Sigmoid colon (tissue), 7 donors: ENCODE data around the gene KRTAP19-7. TPM values are rescaled to one million over a fixed set of nuclear protein-coding genes. Genes with fewer than 3 reads are reported as not detected.

Experiments
- DNase-seq: peaks from one replicate; pipeline ENCODE4 v3.0.0-alpha.2; 2019
- H3K27ac ChIP-seq, 4 donors: fragments of 200-600 bp; sonication (generic); one replicate each; pipeline ENCODE4 v1.5.1; 2016 to 2019; ENCODE audit warnings: mild to moderate bottlenecking in 1 of 4
- H3K27me3 ChIP-seq, 3 donors: fragments of 200-600 bp; sonication (generic); one replicate each; pipeline ENCODE4 v1.5.1; 2019; ENCODE audit warnings: mild to moderate bottlenecking in 1 of 3
- H3K36me3 ChIP-seq, 4 donors: fragments of 200-600 bp; sonication (generic); one replicate each; pipeline ENCODE4 v1.5.1; 2016 to 2019
- H3K4me1 ChIP-seq, 4 donors: fragments of 200-600 bp; sonication (generic); one replicate each; pipeline ENCODE4 v1.5.1; 2017 to 2019
- H3K4me3 ChIP-seq, 4 donors: fragments of 200-600 bp; sonication (generic); one replicate each; pipeline ENCODE4 v1.5.1; 2017 to 2019; ENCODE audit warnings: mild to moderate bottlenecking in 2 of 4, moderate library complexity in 1 of 4
- H3K9me3 ChIP-seq, 4 donors: fragments of 200-600 bp in 3 of 4; sonication (generic) in 3 of 4; one replicate each; pipeline versions ENCODE4 v1.5.1 to v1.6.1; 2013 to 2019
- CTCF ChIP-seq, 4 experiments: fragments of 450-650 bp in 3 of 4; fragments of 200-600 bp in 1 of 4; IDR thresholded peaks; one replicate each; pipeline ENCODE4 v1.5.1; 2016 to 2019; ENCODE audit warnings: antibody characterized with exemption in 4 of 4, mild to moderate bottlenecking in 3 of 4, moderate library complexity in 2 of 4
- EP300 ChIP-seq, 4 donors: sonication (generic); formaldehyde crosslinking; IDR thresholded peaks; one replicate each; pipeline ENCODE4 v1.6.1; 2017; ENCODE audit warnings: antibody characterized with exemption in 4 of 4
- POLR2A ChIP-seq, 2 donors: fragments of 450-650 bp; IDR thresholded peaks; one replicate each; pipeline ENCODE4 v1.6.1; 2016; ENCODE audit warnings: antibody characterized with exemption in 2 of 2, mild to moderate bottlenecking in 2 of 2, moderate library complexity in 2 of 2
- POLR2AphosphoS5 ChIP-seq, 4 donors: sonication (generic); formaldehyde crosslinking; IDR thresholded peaks; one replicate each; pipeline ENCODE4 v1.6.1; 2017; ENCODE audit warnings: antibody characterized with exemption in 4 of 4
- WGBS, 2 donors: extraction: QIAGEN DNeasy Blood & Tissue Kit; methylation state at CpG; one replicate each; pipeline ENCODE4 v1.1.7; 2013; 5-methylcytosine and 5-hydroxymethylcytosine counted together
- intact Hi-C: fragments of 100-400 bp; cut with DNase I; formaldehyde crosslinking; loops from one replicate; pipeline ENCODE4 v1.15.1; 2023
- polyA plus RNA-seq, 3 donors: library from polyadenylated mRNA; stranded (reverse); fragments of 200-250 nt; gene quantifications; one replicate each; pipeline ENCODE4 v1.2.3, GENCODE V29; 2013
- total RNA-seq, 4 donors: library from RNA; depleted of rRNA; stranded (reverse); fragments of >200 nt; gene quantifications; one replicate each; pipeline ENCODE4 v1.1.0, GENCODE V29; 2016
- donor health status: healthy with polysubstance abuse.
- donor health status: Bipolar disorder and iron deficiency.
- donor health status: healthy.

KRTAP19-7 gene
- total and polyA plus RNA-seq, 7 donors = not detected

DNA sequence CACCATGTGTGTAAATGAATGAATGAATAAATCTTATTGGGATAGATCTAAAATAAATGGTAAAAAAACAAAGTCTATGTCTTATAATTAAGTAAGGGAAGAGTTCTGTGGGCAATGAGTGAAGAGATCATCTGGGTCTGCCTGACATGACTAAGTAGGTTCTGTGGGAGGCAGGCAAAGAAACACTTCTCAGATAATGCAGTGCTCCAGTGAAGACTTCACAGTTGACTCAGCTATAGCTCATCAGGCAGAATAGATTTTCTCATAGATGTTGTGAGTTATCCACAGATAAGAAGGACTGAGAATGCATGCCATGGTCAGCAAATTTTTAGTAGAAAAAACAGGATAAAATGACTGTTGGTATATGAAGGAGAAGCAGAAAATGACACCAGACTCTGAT is 16.7 kb upstream of the KRTAP19-7 start:
- H3K27me3 ChIP-seq = no peaks in the 10 kb centered on the region
- DNase-seq = no peak
- TF ChIP-seq POLR2AphosphoS5 (IDR thresholded peaks at IDR 0.05) (no peak), POLR2A (IDR thresholded peaks at IDR 0.05) (no peak), EP300 (IDR thresholded peaks at IDR 0.05) (no peak), CTCF (IDR thresholded peaks at IDR 0.05) (no peak)
- intact Hi-C loops = no loop called here
- no peaks in the 10 kb centered on the region for H3K4me1 ChIP-seq
- H3K4me3 ChIP-seq = no peak overlapping the region
- H3K9me3 ChIP-seq = no peaks in the 10 kb centered on the region
- H3K27ac ChIP-seq = no peak overlapping the region
- H3K36me3 ChIP-seq = no peaks in the 10 kb centered on the region

DNA sequence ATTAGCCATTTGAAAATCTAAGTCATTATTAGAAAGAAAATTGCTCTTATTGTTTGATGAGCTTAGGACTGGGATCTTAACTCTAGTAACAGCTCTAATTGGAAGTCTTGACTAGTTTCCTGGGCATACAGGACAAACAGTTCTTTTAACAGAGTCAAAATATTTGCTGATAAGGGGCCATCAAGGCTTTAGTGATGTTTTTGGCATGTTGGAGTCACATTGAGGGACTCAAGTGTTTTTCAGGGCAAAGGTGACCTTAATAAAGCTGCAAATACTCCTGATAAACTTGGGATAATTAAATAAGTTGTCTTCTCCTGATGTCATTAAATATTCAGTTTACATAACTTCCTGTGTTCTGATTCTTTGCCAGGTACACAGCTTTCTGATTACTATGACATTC is 6.5 kb upstream of the KRTAP19-7 start:
- DNase-seq = no peak
- Histone ChIP-seq H3K4me1 (no peaks in the 10 kb centered on the region), H3K27me3 (no peaks in the 10 kb centered on the region), H3K9me3 (peaks cover 0 to 2% (median 0%) of the 10 kb centered on the region in 4 donors), H3K36me3 (no peaks in the 10 kb centered on the region), H3K4me3 (no peak overlapping the region), H3K27ac (no peak overlapping the region)
- intact Hi-C loops = no loop called here
- TF ChIP-seq POLR2A (IDR thresholded peaks at IDR 0.05) (no peak), EP300 (IDR thresholded peaks at IDR 0.05) (no peak), POLR2AphosphoS5 (IDR thresholded peaks at IDR 0.05) (no peak), CTCF (IDR thresholded peaks at IDR 0.05) (no peak)

DNA sequence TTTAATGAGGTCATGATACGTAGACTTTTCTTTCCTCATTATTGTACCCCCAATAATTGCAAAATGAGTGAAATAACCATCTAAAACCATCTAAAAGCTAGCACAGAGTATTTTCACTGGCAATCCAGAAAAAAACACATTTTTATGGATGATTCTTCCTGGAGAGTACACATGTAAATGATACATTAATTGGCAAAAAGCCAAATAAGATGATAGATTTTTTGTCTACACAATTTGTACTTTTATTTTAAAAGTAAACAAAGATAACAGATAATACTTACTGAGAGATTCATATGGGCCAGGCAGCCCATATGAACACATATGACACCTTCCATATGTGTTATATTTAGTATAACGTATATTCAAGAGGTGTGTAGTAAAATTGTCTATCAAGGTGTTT is 2.5 kb upstream of the KRTAP19-7 start:
- Histone ChIP-seq H3K36me3 (no peaks in the 10 kb centered on the region), H3K9me3 (peaks cover 0 to 2% (median 0%) of the 10 kb centered on the region in 4 donors), H3K27me3 (no peaks in the 10 kb centered on the region), H3K27ac (no peak overlapping the region), H3K4me3 (no peak overlapping the region), H3K4me1 (no peaks in the 10 kb centered on the region)
- intact Hi-C loops = no loop called here
- TF ChIP-seq CTCF (IDR thresholded peaks at IDR 0.05) (no peak), EP300 (IDR thresholded peaks at IDR 0.05) (no peak), POLR2A (IDR thresholded peaks at IDR 0.05) (no peak), POLR2AphosphoS5 (IDR thresholded peaks at IDR 0.05) (no peak)
- WGBS, 2 donors = 81 to 87% methylated on average over 2 of the region's 2 CpGs
- no peak for DNase-seq

- 66 to 83% methylated on average over 6 of the region's 6 CpGs for WGBS, 2 donors
- no peak overlapping the region for H3K27ac ChIP-seq
- no peaks in the 10 kb centered on the region for H3K4me1 ChIP-seq
- intact Hi-C loops = no loop called here
- H3K36me3 ChIP-seq = no peaks in the 10 kb centered on the region
- TF ChIP-seq EP300 (IDR thresholded peaks at IDR 0.05) (no peak), CTCF (IDR thresholded peaks at IDR 0.05) (no peak), POLR2A (IDR thresholded peaks at IDR 0.05) (no peak), POLR2AphosphoS5 (IDR thresholded peaks at IDR 0.05) (no peak)
- H3K9me3 ChIP-seq = peaks cover 0 to 2% (median 0%) of the 10 kb centered on the region in 4 donors
- H3K4me3 ChIP-seq = no peak overlapping the region
- DNase-seq = no peak
- no peaks in the 10 kb centered on the region for H3K27me3 ChIP-seq
These were observed 2.0 kb upstream of the KRTAP19-7 start for GRCh38 chr21:30563072-30563471.

DNA sequence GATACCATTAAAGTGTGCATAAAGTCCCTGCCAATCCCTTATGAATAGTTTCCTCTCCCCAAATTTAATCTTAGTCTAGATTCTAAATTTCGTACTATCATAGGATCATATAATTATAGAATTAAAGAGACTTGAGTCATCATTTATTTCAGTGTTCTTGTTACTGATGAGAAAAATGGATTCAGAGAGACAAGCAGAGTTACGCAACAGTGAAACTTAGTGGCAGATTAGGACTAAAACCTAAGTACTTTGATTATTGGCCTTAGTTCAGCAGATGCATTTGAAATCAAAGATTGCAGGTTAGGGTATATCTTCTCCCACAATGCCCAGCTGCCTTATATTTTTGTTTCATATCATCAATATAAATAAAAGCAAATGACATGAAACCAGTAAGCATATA is 843 bp upstream of the KRTAP19-7 start:
- no peak for DNase-seq
- H3K27me3 ChIP-seq = no peaks in the 10 kb centered on the region
- intact Hi-C loops = no loop called here
- peaks cover 0 to 2% (median 0%) of the 10 kb centered on the region in 4 donors for H3K9me3 ChIP-seq
- H3K4me3 ChIP-seq = no peak overlapping the region
- no peak overlapping the region for H3K27ac ChIP-seq
- no peaks in the 10 kb centered on the region for H3K36me3 ChIP-seq
- TF ChIP-seq POLR2A (IDR thresholded peaks at IDR 0.05) (no peak), CTCF (IDR thresholded peaks at IDR 0.05) (no peak), EP300 (IDR thresholded peaks at IDR 0.05) (no peak), POLR2AphosphoS5 (IDR thresholded peaks at IDR 0.05) (no peak)
- 83 to 87% methylated on average over 2 of the region's 2 CpGs for WGBS, 2 donors
- no peaks in the 10 kb centered on the region for H3K4me1 ChIP-seq
